ENCODE results near the gene MEGF8.

MEGF8 gene

DNA sequence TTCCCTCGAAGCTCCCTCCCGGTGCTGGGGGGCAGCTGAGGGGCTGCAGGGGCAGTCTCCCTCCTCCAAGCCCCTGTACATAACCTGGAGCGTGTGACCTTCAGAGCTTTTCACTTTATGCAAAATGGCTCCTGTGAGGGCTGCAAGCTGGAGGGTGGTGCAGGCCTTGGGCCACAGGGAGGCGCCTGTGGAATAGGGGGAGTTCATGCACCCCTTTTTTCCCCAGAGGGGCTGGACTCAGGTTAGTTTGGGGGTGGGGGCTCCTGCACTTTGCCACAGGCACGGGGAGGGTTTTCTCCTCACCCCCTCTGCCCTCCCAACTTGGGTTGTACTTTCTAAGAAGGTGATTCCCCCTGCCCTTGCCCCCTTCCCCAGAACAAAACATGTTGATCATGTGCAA, 30.1 kb upstream of the MEGF8 start:
- no peak for DNase-seq
- intact Hi-C loops (cut with DNase I), result no loop called here

DNA sequence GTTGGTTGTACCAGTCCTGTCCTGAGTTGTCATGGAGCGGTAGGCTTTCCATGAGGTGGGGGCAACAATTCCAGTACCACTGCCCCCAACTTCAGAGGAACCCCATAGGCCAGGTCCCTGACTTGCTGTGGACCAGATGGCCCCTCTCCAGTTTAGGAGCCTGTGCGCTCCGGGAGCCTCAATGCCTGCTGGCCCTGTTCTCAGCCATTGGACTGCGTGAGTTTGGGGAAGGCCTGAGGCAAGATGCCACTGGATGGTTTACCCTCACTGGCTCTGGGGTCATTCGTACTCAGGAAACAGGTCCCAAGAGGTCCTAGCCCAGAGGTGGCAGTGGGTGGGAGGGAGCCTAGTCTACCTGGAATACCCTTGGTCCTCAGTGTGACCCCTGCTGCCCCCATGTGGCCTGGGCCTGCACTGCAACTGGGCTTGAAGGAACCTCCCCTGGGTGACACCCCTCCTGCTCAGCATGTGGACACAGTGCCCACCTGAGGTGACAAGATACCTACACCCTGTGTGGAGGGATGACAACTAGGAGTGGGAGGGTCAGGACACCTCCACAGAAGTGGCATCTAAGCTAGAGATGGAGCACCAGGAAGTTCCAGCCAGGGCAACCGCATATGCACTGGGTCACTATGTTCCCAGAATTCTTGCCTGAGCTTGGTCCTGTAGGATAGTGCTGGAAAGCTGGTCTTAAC, 29.5 kb upstream of the MEGF8 start:
- DNase-seq, result peak; percentile 57 to 95 (median 88)
- intact Hi-C loops (cut with DNase I), result no loop called here

DNA sequence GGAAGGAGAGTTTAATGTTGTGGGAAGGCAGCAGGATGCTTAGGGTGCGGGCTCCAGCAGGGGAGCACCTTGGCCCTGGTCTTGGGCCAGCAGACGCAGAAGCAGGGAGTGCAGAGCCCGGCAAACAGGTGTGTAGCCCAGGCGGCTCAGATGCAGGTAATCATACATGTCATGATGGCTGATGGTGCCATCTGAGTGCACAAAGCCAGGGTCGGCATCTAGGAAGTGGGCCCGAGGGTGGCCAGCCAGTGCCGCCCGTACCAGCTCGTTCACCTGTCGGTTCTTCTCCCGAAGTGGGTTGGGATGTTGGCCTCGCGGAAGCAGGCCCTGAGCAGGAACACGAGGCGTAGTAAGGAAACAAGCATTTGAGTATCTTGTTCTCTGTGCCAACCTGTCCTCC, 28.4 kb upstream of the MEGF8 start:
- intact Hi-C loops (cut with DNase I), result no loop called here
- DNase-seq, result no peak

DNA sequence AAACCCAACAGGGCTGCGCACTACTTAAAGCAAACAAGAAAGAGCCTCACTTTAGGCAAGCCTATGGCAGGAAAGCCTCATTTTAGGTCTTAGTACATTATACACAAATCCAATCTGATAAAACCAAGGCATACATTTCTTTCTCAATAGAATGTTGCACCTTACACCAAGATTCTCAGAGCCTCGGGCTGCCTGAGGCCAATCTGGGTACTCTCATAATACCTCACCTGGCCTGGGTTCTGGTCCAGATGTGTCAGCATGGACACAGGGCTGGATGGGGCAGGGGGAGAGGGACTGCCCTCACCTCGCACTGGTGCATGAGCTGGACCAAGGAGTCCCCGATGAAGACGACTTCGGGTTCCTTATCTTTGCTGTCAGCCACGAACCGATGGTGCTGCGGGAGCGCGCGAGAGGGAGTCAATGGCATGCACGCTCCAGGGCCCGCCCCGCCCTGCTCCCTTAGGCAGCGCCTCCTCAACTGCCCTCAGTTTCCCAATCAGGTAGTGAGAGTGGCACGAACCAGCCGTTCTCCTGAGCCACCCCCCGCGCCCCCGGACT, 23.7 kb upstream of the MEGF8 start, which contains the start of gene PRR19:
TSS of gene PRR19 (plus strand) at position 487 of the 558 bp plus-strand sequence. CDS start 7,453 bp downstream, outside the sequence.
- DNase-seq, result peak in 36 of 42 donors; percentile 43 to 84 (median 66)
- intact Hi-C loops (cut with DNase I), result no loop called here

- peak in 1 of 42 donors; percentile 9 for DNase-seq
- intact Hi-C loops (cut with DNase I), result no loop called here
Measured at GRCh38 chr19:42303101-42303464, 22.4 kb upstream of the MEGF8 start.

DNA sequence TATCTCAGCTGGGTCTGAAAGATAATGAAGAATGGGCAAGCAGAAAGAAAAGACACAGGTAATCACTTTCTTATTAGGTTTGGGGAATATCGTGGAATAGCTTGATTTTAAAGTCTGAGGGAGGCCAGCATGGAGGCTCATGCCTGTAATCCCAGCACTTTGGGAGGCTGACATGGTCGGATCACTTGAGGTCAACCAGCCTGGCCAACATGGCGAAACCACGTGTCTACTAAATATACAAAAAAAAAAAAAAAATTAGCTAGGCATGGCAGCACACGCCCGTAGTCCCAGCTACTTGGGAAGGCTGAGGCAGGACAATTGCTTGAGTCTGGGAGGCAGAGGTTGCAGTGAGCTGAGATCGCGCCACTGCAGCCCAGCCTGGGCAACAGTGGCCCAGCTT, 21.6 kb upstream of the MEGF8 start:
- DNase-seq, result no peak
- intact Hi-C loops (cut with DNase I), result no loop called here

- intact Hi-C loops (cut with DNase I), result no loop called here
- DNase-seq, result no peak
Measured at GRCh38 chr19:42306646-42307045, 18.8 kb upstream of the MEGF8 start.

DNA sequence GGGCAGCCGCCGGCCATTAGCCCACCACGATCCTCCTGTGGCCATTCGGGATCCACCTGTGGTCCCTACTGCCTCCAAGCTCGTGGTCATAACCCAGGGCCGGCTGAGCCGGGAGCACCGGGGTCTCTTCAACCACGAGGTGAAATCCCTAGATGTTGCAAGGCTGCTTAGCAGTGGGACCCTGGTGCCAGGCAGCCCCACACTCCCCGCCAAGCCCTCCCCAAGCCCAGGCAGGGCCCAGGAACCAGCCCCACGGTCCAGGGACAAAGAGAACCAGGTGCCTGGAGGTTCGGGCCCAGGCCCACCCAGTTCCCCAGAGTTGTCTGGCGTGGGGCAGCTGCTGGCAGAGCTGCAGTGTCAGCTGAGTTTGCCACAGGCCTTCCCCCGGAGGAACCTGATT, 15.7 kb upstream of the MEGF8 start:
- DNase-seq, result no peak
- intact Hi-C loops (cut with DNase I), result no loop called here

GRCh38 chr19:42311657-42312056, 13.8 kb upstream of the MEGF8 start:
- intact Hi-C loops (cut with DNase I), result no loop called here
- peak in 16 of 42 donors; percentile 27 to 83 (median 50) for DNase-seq

- intact Hi-C loops (cut with DNase I), result no loop called here
- no peak for DNase-seq
Measured at GRCh38 chr19:42312370-42312769, 13.1 kb upstream of the MEGF8 start.

DNA sequence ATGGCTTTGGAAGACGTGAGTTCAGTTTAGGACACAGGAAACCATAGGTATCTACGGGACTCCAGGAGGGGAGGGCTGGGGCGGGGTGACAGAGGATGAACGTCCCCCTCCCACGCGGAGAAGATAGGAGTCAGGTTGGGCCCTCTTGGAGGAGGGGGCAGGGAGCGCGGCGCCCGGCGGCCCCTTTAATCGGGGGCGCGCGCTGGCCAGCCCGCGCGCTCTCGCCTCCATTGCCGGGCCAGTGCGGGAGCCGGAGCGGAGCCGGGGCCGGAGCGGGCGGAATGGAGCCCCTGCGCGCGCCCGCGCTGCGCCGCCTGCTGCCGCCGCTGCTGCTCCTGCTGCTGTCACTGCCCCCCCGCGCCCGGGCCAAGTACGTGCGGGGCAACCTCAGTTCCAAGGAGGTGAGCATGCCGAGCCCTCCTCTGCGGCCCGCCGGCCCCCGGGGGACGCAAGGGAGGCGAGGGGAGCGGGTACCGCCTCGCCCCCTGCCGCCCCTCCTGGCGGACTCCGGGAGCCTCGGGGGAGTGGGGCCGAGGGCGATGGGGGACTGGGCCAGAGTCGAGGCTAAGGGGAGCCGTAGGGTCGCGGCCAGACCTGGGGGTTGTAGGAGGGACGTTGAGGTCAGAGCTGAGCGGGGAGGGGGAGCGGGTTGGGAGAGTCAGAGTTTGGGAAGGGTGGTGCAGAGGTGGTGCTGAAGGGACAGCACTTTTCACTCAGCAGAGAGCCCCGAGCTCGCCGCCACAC, 12.2 kb upstream of the MEGF8 start, which contains the start of gene TMEM145:
TSS of gene TMEM145 (plus strand) at position 214 of the 744 bp plus-strand sequence. CDS start at position 282, 68 bp downstream.
- intact Hi-C loops (cut with DNase I), result no loop called here
- peak in 41 of 42 donors; percentile 23 to 88 (median 70) for DNase-seq

GRCh38 chr19:42313840-42314755, 11.3 kb upstream of the MEGF8 start:
- intact Hi-C loops (cut with DNase I), result no loop called here
- no peak for DNase-seq

DNA sequence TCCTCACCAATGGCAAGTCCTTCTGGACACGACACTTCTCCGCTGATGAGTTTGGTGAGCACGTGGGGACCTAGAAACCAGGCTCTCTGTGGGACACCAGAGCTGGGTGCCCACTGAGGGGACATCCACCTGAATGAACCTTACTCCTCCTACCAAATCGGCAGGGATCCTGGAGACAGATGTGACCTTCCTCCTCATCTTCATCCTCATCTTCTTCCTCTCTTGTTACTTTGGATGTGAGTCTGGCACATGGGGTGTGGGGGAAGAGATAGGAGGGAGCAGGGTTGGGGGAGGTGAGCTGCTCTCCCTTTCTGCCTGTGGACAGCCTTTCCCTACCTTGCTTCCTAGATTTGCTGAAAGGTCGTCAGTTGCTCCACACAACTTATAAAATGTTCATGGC, 10.4 kb upstream of the MEGF8 start:
- DNase-seq, result no peak
- intact Hi-C loops (cut with DNase I), result no loop called here

GRCh38 chr19:42316223-42317211, 8.9 kb upstream of the MEGF8 start:
- intact Hi-C loops (cut with DNase I), result no loop called here
- DNase-seq, result peak in 27 of 42 donors; percentile 19 to 69 (median 38)

DNA sequence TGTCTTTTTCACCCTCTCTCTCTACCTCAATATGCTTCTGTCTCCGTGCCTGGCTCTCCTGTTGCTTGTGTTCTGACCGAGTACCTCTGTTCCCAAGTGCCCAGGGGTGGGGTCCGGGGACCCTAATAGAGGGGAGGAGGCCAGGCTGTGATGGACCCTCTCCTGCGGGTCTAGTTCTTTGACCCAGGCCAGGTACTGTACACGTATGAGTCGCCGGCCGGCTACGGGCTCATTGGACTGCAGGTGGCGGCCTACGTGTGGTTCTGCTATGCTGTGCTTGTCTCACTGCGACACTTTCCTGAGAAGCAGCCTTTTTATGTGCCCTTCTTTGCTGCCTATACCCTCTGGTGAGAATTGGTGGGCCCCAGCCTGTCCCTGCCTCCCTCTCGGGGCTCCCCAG, 7.9 kb upstream of the MEGF8 start:
- DNase-seq, result no peak
- intact Hi-C loops (cut with DNase I), result no loop called here

- peak in 27 of 42 donors; percentile 24 to 76 (median 42) for DNase-seq
- intact Hi-C loops (cut with DNase I), result loop anchor here (10.0 kb wide), 1 partner anchor 78 kb away; the partner anchor contains the start of gene GSK3A
Measured at GRCh38 chr19:42322305-42322704, 3.1 kb upstream of the MEGF8 start.

DNA sequence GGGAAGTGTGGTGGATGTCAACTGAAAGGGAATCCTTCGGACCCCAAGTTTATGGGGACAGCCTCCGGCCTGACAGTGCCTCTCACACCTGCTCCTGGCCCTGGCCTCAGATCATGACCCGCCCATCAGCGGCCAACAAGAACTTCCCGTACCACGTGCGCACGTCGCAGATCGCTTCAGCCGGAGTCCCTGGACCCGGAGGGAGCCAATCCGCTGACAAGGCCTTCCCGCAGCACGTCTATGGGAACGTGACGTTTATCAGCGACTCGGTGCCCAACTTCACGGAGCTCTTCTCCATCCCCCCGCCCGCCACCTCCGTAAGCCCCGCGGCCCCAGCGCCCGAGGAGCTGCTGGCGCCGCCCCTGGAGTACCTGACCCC, 2.0 kb upstream of the MEGF8 start:
- intact Hi-C loops (cut with DNase I), result loop anchor here (10.0 kb wide), 1 partner anchor 79 kb away; the partner anchor contains the start of gene GSK3A
- DNase-seq, result no peak

Measured in head of caudate nucleus (tissue), 42 donors.